ENCODE results near the gene GET3.
"Not testable (repeated sequence)": the region's sequence is repeated elsewhere in the genome, so short reads cannot be mapped to it uniquely, and the experiment has no call there.

DNA sequence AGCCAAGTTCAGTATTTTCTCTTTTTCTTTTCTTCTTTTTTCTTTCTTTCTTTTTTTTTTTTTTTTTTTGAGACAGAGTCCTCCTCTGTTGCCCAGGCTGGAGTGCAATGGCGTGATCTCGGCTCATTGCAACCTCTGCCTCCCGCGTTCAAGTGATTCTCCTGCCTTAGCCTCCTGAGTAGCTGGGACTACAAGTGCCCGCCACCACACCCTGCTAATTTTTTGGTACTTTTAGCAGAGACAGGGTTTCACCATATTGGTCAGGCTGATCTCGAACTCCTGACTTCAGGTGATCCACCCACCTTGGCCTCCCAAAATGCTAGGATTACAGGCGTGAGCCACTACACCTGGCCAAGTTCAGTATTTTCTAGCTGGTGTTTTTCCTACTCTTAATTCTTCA, 60.3 kb downstream of the GET3 start:
- not testable (repeated sequence) for TF ChIP-seq POLR2AphosphoS5, SPI1, POLR2A, TAF1, POU2F2 (IDR thresholded peaks at IDR 0.05; ENCODE audit: low read depth, low read length)
